ENCODE results near the gene CACHD1.

DNA sequence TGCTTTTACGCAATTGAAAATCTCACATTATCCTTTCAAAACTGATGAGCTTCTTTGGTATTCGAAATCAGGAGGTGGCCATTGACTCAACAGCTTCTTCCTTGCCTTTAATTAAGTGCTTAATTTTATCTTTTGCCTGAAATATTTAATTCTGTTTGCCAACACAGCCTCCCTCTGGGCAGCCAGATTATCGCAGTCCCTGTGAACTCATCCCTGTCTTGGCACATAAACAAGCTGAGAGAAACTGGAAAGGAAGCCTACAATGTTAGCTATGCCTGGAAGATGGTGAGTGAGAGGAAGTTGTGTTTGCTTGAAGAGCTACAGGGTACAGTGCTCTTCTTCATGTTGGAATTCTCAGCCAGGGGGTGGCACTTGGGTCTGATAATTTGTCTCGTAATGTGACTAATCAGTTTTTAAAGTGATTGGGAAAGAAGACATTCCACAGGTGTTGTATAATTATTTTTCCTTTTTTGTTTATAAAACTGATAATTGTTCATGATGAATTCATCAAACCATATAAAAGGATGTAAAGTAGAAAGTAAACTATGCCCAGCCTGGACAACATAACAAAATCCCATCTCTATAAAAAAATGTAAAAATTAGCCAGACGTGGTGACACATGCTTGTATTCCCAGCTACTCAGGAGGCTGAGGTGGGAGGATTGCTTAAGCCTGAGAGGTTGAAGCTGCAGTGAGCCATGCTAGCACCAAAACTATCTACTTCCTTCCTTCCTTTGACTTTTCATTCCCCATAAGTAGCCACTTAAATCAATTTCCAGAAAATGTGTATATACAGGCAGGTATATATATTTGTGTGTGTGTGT, 184.8 kb downstream of the CACHD1 start:
- no peak for TF ChIP-seq POLR2A (IDR thresholded peaks at IDR 0.05; ENCODE audit: low read length)
- no peak for TF ChIP-seq GATA1 (IDR thresholded peaks at IDR 0.05; ENCODE audit: low read depth, low read length)

Measured in erythroblast (primary cell).